GM10248 (cell line): ENCODE measurements around the gene UBALD1.

ENCODE experiments used
- CTCF ChIA-PET: fragments of 300-600 bp; sonication (Branson Sonifier 250); formaldehyde crosslinking; extraction: SDS; loops from one replicate; lab custom pipeline; 2021; ENCODE audit warnings: antibody characterized with exemption; lab: Yijun Ruan, JAX
- POLR2A ChIA-PET: fragments of 350-650 bp; sonication (Branson Sonifier 250); formaldehyde crosslinking; extraction: SDS; loops from one replicate; lab custom pipeline; 2020; ENCODE audit warnings: antibody characterized with exemption; lab: Yijun Ruan, JAX
- DNase-seq: peaks from one replicate; pipeline ENCODE4 v3.0.0; 2012; ENCODE audit errors: extremely low spot score
- TF ChIP-seq, protein P1 (sequence below): IDR thresholded peaks from 2 replicates; pipeline ENCODE4 v1.5.1; 2012; ENCODE audit warnings: mild to moderate bottlenecking, low read depth; ENCODE audit errors: extremely low read depth, missing control alignments, control extremely low read depth

The UBALD1 gene

DNA sequence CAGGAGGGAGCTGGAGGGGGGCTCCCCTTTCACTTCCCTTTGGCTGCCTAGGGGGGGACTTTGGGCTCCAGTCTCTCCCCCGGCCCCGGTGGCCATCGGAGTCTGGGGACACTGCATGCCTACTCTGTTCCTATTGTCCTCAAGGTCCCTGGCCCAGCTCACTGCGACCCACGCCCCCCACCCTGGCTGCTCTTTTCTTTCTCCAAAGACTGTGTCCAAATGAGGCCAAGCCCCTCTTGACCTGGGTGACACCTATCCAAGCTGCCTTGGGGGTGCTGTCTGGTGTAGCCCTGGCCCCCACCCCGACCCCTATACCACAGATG, 12.9 kb downstream of the UBALD1 start:
- CTCF ChIA-PET = no interaction called here
- no peak for DNase-seq
- TF ChIP-seq, protein P1, sequence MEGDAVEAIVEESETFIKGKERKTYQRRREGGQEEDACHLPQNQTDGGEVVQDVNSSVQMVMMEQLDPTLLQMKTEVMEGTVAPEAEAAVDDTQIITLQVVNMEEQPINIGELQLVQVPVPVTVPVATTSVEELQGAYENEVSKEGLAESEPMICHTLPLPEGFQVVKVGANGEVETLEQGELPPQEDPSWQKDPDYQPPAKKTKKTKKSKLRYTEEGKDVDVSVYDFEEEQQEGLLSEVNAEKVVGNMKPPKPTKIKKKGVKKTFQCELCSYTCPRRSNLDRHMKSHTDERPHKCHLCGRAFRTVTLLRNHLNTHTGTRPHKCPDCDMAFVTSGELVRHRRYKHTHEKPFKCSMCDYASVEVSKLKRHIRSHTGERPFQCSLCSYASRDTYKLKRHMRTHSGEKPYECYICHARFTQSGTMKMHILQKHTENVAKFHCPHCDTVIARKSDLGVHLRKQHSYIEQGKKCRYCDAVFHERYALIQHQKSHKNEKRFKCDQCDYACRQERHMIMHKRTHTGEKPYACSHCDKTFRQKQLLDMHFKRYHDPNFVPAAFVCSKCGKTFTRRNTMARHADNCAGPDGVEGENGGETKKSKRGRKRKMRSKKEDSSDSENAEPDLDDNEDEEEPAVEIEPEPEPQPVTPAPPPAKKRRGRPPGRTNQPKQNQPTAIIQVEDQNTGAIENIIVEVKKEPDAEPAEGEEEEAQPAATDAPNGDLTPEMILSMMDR = no peak
- POLR2A ChIA-PET = interaction anchor here (0.6 kb wide), 1 partner anchor 11 kb away, joined by 5 read pairs; no protein-coding TSS in a partner anchor

DNA sequence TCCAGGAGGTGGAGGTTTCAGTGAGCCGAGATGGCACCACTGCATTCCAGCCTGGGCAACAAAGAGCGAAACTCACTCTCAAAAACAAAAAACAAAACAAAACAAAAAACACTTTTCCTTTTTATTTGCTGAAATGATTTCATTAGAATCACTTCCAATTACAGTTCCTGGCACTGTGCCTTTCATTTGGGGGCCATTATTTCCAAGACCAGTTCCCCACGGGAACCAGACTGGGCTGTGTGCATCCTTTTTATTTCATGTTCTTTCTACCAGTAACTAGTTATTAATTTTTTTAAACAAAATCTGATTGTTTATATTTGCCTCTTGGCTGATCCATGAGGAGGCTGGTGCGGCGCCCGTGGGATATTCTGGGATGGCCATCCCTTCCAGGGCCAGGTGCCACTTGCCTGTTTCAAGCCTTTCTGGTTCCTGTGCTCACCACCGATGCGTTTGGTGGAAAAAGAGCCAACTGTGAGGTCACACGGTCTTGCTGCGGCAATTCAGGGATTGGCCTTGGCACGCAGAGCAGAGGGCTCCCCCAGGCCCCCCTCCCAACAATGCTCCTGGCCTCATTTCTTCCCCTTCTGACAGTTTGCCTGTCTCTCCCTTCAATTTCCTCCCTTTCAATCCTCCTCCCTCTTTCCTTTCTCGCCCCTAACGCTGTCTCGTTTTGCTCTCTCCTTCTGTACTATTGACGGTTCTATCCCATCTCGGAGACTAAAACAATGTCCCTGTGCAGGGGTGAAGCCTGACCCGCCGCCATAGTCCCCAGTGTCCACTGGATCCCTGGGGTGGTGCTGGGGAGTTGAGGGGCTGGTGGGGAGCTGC, 13.4 kb downstream of the UBALD1 start:
- DNase-seq = no peak
- TF ChIP-seq, protein P1 = no peak
- CTCF ChIA-PET = no interaction called here
- POLR2A ChIA-PET = no interaction called here

DNA sequence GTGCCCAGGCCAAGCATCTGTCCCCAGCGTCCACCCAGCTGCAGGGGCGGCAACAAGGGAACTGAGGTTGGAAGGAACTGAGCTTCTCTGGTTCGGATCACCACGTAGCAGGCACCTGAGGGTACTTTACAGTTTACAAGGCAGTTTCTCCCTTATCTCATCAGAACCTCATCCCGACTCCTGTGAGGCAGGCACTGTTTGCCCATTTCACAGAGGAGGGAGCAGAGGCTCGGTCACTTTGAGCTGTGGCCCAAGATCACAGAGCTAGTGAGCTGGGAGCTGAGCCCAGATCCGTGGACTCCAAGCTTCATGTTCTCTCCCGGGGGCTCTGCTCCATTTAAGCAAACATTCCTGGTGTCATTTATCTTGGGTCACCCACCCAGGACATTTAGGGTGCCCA, 15.1 kb downstream of the UBALD1 start:
- ChIA-PET POLR2A (no interaction called here), CTCF (interaction anchor here (1.0 to 1.2 kb wide), 3 partner anchors 14 to 98 kb away, joined by 3 to 4 read pairs (median 4); partner anchors contain the start of gene MGRN1)
- no peak for DNase-seq
- TF ChIP-seq, protein P1 = no peak

- TF ChIP-seq, protein P1 = no peak
- CTCF ChIA-PET = interaction anchor here (1.0 to 1.2 kb wide), 3 partner anchors 13 to 98 kb away, joined by 3 to 4 read pairs (median 4); partner anchors contain the start of gene MGRN1
- no peak for DNase-seq
- POLR2A ChIA-PET = no interaction called here
These were observed 15.7 kb downstream of the UBALD1 start for GRCh38 chr16:4599037-4599436.

DNA sequence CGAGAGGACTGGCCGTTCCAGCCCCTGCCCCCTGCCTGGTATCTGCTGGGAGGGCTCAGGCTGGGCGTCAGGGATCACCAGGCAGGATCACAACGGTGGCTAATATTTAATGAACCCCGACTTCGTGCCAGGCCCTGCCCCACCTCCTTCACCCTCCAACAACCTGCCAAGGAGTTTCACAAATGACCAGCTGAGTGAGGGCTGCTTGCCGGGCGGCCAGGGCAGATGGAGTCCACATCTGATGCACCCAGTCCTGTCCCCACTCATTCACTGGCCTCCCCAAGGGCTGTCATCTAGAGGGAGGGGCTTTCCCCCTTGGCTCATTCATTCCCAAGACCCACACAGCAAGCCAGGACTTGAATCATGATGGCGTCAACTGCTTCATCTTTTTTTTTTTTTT, 17.5 kb downstream of the UBALD1 start:
- ChIA-PET POLR2A (no interaction called here), CTCF (interaction anchor here (0.7 to 1.4 kb wide), 3 partner anchors 10 to 27 kb away, joined by 3 to 4 read pairs (median 3); partner anchors contain the start of gene MGRN1)

DNA sequence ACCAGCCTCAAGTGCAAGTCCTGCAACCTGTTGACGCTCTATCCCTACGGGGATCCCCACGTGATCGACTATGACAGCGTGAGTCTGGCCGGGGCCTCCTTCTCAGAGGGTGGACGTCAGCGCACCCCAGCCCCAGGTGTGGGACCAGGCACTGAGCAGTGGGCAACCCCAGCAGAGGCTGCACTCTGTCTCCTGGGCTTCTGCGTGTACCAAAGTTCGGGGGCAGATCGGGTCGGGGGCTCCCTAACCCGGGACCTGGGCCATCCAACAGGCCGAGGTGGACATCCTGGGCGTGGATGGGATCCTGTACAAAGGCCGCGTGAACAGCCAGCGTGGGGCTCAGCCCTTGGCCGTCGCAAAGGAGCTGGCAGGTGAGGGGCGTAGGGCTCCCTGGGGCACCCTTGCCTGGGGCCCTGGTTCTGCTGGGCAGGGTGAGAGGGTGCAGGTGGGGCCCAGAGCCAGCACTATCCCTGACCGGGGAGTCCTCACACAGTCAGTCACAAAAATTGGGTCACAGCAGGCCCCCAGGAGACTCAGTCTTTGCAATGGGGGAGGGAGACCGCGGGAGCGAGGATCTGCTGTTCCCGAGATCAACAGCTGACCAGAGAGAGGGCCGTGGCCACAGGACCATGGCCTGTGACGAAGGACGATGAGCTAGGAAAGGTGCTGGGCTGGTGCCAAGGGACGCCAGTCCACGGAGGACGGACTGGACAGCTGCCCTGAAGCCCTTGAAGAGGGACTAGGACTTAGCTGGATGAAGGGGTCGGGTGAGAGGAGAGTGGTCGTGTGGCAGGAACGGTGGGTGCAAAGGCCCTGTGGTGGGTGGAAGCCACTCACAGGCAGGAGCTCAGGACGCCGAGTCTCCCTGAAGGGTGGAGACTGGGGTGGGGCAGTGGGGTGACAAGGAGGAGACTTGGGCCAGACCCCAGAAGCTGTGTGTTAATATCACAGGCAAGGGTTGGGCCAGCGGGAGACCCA, 20.0 kb downstream of the UBALD1 start:
- ChIA-PET POLR2A (no interaction called here), CTCF (interaction anchor here (0.9 to 2.6 kb wide), 2 partner anchors 9 to 19 kb away, joined by 3 to 14 read pairs; no protein-coding TSS in a partner anchor)
- TF ChIP-seq, protein P1 = no peak
- no peak for DNase-seq

More for the DNA sequence above, 17.5 kb downstream of the UBALD1 start:
- TF ChIP-seq, protein P1 = no peak
- no peak for DNase-seq
